HG03520 (cell line): ENCODE data around the gene NUP188.
A peak's percentile ranks its signal among the peaks of the same experiment; 100 is the strongest.
"Not testable (repeated sequence)": the region's sequence is repeated elsewhere in the genome, so short reads cannot be mapped to it uniquely, and the experiment has no call there.

ENCODE experiments used
- ATAC-seq: cut with Tn5 transposase; IDR thresholded peaks from one replicate; pipeline ENCODE4 v1.9.1; 2021; ENCODE audit warnings: mild to moderate bottlenecking, moderate library complexity; ENCODE audit not compliant: unreplicated experiment

The NUP188 gene

GRCh38 chr9:129026442-129027223 lies 79.1 kb downstream of the NUP188 start:
- no peak for ATAC-seq

GRCh38 chr9:129027224-129027684 lies 79.8 kb downstream of the NUP188 start:
- no peak for ATAC-seq

DNA sequence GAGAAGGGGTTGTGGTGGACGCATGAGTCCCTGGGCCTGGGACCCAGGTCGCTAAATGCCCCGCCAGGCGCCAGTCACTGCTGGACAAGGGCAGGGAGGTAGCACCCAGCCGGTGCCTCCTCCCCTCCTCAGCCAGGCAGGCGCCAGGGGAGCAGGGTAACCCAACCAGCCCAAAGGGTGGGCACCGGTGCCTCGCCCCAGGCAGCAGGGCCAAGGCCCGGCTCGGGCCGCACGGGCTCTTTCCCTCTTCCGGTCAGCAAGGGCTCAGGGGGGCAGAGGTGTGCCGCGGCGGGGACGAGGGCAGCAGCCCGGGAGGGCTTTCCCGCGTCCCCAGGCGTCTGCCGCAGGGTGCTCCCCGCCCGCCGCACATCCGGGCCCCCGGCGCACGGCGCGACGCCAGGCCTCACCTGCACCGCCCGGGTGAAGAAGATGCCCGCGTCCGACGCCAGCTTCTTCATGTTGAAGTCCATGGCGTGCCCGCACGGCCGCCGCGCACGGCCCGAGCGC lies 80.2 kb downstream of the NUP188 start:
- ATAC-seq: peak; percentile 25

GRCh38 chr9:129028192-129028966 lies 80.9 kb downstream of the NUP188 start, which contains the start of gene SH3GLB2:
Gene SH3GLB2 (minus strand): TSS chr9:129028331. CDS start chr9:129028154, 177 bp downstream.
- peak; percentile 58 for ATAC-seq

DNA sequence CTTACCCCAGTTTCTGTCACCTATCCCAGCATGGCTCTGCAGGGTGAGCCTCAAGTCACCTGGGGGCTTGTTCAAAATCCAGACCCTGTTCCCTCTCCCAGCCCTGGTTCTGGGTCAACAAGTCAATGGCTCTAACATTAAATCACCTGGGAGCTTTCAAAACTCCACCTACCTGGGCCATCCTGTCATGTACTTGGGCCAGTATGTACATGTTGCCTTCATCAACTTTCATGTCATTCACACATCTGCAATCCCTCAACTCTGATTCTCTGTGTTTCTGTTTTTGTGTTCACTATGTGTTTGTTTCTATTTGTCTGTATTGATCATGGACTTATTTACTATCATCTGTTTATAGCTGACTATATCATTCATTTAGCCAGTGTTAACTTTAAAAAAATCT lies 82.7 kb downstream of the NUP188 start:
- no peak for ATAC-seq

DNA sequence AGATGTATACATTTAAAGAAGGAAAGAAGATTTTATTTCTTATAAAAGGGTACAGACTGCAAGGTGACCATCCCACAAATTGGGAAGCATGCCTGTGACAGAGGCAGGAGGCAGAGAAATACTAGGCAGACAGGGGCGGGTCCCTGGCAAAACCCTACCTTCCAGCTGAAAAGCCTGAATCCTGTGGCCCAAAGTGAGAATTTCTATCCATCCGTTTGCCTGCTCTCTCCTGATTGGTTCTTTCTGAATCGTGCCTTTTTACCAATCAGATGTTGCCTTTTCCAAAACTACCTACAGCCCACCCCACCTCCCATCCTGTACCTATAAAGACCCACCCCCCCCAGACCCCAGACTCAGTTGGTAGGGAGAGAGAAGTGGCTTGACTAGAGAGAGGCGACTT lies 84.0 kb downstream of the NUP188 start:
- no peak for ATAC-seq

- no peak for ATAC-seq
Observed at GRCh38 chr9:129032541-129033159, 85.2 kb downstream of the NUP188 start.

DNA sequence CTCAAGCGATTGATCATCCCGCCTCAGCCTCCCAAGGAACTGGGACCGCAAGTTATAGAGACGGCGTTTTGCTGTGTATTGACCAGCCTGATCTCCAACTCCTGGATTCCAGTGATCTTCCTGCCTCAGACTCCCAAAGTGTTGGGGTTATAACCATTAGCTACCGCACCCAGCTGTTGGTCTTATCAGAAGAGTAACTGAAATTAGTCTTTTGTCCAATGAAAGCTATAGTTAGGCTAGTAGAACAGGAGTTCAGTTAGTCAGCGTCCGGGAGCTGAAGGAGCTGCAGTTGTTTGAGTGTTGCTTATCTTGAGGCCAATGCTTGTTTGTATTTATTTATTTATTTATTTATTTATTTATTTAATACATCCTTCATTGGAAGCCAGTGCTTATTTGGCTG lies 85.7 kb downstream of the NUP188 start:
- ATAC-seq: no peak

- not testable (repeated sequence) for ATAC-seq
Observed at GRCh38 chr9:129035838-129036237, 88.3 kb downstream of the NUP188 start.

GRCh38 chr9:129036241-129036922 lies 88.9 kb downstream of the NUP188 start, which contains the start of gene MIGA2:
Gene MIGA2 (plus strand): TSS chr9:129036626. CDS start chr9:129040595, 3,969 bp downstream.
- ATAC-seq: peak; percentile 95

GRCh38 chr9:129036923-129037766 lies 89.6 kb downstream of the NUP188 start:
- ATAC-seq: no peak

GRCh38 chr9:129037767-129038098 lies 90.2 kb downstream of the NUP188 start:
- no peak for ATAC-seq

- ATAC-seq: no peak
Observed at GRCh38 chr9:129038109-129038852, 90.8 kb downstream of the NUP188 start.

DNA sequence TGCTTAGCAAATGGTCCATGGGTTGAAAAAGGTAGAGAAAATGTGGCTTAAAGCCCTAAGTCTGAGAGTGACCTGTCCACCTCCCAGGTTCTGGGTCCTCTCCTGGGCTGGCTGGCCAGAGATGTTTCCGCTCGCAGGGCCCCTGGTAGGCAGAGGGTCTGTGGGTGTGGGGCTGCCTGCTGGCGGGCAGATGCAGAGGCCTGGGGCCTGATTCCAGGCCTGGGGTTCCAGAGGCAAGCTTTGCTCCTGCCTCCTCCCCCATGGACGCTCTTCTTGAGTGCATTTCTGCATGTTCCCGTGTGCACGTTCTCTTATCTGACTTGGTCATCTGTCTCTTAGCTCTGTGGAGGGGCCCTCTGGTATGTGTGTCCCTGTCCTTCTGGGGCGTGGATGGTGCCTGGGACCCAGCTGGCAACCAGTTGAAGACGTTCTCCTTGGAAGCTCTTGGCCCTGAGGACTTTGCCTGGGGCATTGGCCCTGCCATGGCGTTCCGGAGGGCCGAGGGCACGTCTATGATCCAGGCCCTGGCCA lies 92.7 kb downstream of the NUP188 start:
- ATAC-seq: no peak

- ATAC-seq: no peak
Observed at GRCh38 chr9:129042016-129042415, 94.5 kb downstream of the NUP188 start.

- no peak for ATAC-seq
Observed at GRCh38 chr9:129052592-129052991, 105.1 kb downstream of the NUP188 start.

DNA sequence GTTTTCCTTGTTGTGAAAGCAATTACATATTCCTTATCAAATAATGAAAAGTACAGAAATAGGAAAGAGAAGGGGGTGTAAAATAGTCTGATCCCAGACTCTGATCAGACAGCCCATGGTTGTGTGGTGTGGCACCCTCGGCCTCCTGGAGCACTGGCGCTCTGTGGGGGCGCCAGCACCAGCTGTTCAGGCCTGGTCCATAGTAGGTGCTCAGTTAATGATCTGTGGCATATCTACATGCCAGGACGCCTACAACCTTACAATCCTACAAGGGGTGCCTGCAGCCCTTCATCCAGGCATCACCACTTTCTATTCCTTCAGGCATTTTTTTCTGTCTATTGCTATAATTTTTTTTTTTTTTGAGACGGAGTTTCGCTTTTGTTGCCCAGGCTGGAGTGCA lies 105.5 kb downstream of the NUP188 start:
- ATAC-seq: no peak

DNA sequence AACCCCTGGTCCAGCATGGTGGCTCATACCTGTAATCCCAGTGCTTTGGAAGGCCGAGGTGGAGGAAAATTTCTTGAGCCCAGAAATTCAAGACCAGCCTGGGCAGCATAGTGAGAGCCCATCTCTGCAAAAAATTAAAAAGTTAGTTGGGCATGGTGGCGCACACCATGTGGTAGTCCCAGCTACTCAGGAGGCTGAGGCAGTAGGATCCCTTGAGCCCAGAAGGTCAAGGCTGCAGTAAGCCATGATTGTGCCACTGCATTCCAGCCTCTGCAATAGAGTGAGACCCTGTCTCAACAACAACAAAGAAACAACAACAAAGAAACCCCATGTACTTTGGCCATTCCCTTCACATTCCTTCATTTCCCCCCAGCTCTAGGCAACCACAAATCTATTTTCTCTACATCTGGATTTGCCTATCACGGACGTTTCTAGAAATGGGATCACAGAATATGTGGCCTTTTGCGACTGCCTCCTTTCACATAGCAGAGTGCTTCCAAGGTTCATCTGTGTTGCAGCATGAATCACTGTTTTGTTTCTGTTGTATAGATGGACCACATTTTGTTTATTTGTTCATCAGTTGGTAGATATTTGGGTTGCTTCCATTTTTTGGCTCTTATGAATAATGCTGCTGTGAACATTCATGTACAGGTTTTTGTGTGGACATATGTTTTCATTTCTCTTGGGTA lies 106.8 kb downstream of the NUP188 start:
- no peak for ATAC-seq
